Measurements from ENCODE around the gene DNAI7.

The DNAI7 gene

DNA sequence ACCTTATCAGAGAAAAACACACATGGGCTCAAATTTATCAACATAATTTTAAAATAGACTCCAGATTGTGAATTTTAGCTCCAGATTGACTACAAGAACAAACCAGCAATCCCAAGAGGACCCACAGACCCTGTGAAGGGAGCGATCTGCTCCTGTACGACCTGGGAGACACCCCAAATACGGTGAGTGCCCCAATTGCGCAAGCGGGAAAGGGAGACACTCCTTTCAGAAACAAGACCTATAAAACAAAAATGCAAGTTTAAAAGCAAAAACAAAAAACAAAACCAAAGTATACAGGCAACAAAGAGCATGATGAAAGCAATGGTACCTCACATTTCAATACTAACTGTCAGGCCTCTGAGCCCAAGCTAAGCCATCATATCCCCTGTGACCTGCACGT, 32.1 kb downstream of the DNAI7 start:
- DNase-seq, result no peak

- DNase-seq, result no peak
These were observed 38.9 kb downstream of the DNAI7 start for GRCh38 chr12:25156061-25156460.

DNA sequence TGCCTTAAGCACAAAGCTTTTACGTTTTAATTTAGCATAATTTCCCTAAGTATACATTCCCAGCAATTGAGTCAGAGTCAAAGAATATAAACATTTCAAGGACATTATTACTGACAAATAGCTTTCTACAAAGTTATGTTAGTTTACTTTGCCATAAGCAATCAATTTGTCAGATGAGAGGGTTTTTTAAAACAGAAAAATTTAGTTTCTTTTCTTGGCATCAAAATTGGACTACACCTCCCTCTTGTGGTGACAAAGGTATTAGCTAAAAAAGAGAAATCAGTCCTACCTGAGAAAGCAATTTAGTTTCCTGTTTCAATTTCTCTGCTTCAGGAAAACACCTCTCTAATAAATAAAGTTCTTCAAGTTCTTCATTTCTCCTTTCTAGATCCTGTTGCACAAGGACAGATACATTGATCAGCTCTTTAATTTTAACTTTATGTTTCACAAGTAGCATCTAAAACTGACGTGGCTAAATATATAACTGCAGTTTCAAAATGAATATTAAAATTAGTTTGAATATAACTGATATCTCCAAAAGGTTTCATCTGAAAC, 39.9 kb downstream of the DNAI7 start:
- DNase-seq, result no peak

DNA sequence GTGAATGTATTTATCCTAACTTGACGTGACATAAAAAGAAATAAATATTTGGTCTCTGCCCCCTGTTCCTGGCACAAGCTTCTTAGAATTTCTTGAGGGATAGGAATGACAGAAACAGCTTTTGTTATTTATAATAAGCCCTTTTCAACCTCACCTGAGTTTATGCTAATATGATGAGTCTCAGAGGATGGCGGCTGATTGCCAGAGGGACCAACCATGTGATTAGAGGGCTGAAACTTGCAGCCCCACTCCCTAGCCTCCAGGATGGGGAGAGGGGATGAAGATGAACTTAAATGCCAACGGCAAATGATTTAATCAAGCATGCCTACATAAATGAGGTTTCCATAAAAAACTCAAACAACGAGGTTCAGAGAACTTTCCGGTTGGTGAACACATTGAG, 42.9 kb downstream of the DNAI7 start:
- DNase-seq, result no peak

GRCh38 chr12:25151476-25151875, 43.5 kb downstream of the DNAI7 start:
- no peak for DNase-seq

- DNase-seq, result no peak
These were observed 48.3 kb downstream of the DNAI7 start for GRCh38 chr12:25146686-25147085.

DNA sequence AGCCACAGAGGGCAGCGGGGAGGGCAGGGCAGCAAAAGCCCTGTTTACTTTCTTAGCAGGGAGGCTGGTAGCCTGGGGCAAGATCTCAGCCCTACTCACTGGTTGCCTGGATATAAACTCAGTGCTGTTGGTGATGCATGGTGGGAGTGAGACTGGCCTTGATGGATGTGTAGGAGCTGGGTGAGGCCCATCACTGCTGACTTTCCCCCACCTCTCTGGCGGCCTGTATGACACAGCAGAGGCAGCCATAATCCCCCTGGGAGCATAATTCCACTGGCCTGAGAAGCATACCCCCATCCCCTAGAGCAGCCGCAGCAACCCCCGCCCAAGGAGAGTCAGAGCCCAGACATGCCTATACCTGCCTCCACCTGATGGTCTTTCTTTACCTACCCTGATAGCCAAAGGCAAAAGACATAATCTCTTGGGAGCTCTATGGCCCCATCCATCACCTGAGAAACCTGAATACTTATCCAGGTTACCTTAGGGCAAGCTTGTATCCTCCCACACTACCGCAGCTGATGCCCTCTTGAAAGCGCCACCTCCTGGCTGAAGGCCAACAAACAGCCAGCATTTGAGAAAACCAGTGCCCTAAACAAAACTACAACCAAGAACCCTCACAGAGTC, 59.3 kb downstream of the DNAI7 start:
- no peak for DNase-seq

DNA sequence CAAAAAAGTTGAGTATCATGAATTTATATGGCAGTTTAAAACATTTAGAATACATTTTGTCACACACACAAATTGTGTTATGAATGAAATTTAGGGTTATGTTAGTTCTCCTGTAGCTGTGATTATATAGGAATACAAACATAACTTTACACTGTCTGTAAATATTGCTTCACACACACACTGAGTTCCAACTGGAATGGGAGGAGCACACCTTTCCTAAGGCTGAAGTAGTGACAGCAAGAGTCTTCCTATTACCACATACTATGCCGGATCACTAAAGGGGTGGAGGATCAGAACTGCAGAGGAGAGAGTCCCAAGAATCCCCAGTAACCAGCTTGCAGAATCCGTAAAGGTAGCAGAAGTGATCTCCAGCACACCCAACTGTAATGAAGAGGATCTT, 63.7 kb downstream of the DNAI7 start:
- DNase-seq, result no peak

DNA sequence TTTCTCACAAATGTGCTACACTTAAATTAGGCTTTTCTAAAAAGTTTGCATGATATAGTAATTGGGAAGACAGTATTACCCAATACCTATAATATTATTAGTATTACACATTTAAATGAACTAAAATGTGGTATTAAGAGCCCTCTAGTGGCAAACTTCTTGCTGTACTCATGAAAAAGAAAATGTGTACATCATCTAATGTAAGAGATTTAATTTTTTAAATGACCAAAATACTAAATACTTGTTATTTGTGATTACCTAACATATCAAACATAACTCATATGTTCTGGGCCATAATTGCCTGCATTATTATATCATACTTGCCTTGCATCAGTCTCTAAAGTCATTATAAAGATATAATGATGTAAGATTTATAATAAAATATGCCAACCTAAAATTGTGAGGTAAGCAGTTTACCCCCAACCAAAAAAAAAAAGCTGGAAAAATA, 64.2 kb downstream of the DNAI7 start:
- no peak for DNase-seq

- DNase-seq, result no peak
These were observed 68.2 kb downstream of the DNAI7 start for GRCh38 chr12:25126746-25127145.

DNA sequence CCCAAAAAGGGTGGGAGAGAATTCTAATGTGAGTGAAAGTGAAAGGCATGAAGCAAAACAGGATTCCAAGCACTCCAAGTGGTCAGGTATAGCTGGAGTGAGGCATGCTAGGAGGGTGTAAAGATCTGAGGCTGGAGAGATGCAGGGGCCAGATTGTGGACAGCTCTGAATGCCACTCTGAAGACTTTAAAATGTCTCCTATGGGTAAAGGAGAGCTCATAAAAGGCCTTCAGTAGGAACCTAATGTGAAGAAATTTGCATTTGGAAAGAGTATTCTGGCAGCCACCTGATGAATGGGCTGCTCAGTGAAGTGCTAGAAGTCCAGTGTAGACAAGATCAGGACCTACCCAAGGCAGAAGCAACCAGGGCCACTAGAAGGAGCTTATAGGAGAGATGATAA, 68.9 kb downstream of the DNAI7 start:
- no peak for DNase-seq

- DNase-seq, result no peak
These were observed 70.5 kb downstream of the DNAI7 start for GRCh38 chr12:25124493-25124892.

GRCh38 chr12:25123126-25123525, 71.8 kb downstream of the DNAI7 start:
- no peak for DNase-seq

DNA sequence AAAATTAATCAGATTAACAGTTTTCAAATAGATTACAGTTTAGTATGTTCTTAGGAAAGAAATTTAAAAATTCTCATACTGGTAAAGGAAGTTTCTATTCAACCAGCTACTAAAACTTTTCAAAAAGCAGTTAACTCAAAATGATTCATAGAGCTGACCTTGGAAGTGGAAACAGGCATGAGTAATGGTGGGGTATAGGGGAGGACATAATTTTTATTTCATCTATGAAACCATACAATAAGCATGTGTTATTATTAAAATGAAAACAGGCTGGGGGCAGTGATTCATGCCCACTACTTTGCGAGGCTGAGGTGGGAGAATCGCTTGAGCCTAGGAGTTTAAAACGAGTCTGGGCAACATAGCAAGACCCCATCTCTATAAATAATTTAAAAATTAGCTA, 73.0 kb downstream of the DNAI7 start:
- no peak for DNase-seq

DNA sequence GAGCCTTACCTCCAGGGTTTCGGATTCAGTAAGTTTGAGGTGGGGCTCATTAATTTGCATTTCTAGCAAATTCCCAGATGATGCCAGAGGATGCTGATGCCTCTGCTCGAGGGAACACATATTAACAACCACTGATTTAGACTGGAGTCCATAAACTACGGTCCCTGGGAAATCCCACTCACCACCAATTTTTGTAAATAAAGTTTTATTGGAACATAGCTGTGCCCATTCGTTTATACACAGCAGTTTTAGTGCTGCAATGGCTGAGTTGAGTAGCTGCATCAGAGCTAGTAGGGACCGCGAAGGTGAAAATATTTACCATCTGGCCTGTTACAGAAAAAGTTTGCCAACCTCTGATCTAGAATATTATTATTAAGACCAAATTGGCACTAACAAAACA, 73.8 kb downstream of the DNAI7 start:
- no peak for DNase-seq

DNA sequence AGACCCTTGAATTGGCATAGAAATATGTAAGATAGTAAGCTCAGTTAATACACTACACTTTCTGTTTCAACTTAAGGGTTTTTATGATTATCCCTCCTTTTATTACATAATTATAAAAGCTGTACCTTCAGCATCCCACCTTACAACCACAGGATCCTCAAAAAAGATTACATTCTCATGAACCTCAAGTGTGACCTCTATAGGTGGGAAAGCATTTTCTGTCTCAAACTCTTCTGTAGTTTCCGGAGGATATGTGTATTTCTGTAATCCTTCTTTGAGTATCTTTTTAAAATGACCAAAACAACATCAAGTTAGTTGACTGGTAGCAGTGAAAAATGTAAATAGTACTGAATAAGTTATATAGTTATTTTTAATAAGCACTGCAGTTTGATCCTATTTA, 75.9 kb downstream of the DNAI7 start:
- DNase-seq, result no peak

GRCh38 chr12:25115677-25116076, 79.3 kb downstream of the DNAI7 start:
- no peak for DNase-seq

DNA sequence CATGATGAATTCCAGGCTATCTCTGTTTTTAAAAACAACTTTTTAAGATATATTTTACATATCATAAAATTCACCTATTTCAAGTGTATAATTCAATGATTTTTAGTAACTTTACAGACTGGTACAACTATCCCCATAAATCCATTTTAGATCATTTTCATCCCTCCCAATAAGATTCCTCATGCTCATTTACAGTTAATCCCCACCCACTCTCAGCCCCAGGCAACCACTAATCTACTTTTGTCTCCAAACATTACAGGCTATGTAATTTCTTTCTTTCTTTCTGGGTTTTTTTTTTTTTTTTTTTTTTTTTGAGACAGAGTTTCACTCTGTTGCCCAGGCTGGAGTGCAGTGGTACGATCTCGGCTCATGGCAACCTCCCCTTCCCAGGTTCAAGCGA, 81.3 kb downstream of the DNAI7 start:
- no peak for DNase-seq

- DNase-seq, result no peak
These were observed 84.7 kb downstream of the DNAI7 start for GRCh38 chr12:25110260-25110659.

- no peak for DNase-seq
These were observed 87.0 kb downstream of the DNAI7 start for GRCh38 chr12:25107920-25108319.

DNA sequence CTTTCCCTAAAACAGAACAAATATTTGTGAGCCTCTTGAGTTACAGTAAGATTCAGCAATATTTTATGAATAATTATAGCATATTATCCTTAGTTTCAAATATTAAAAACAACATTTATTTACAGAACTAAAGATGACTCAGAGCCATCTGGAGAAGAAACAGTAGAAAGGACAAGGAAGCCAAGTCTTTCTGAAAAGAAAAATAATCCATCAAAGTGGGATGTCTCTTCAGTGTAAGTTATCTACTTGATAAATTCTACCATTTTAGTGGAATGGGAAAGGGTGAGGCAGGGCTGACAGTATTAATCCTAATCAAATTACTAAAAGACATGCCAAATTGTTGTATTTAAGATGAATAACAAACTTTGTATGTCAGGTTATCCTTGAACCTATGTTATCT, 88.1 kb downstream of the DNAI7 start:
- DNase-seq, result no peak

- DNase-seq, result no peak
These were observed 92.6 kb downstream of the DNAI7 start for GRCh38 chr12:25102402-25102801.

DNA sequence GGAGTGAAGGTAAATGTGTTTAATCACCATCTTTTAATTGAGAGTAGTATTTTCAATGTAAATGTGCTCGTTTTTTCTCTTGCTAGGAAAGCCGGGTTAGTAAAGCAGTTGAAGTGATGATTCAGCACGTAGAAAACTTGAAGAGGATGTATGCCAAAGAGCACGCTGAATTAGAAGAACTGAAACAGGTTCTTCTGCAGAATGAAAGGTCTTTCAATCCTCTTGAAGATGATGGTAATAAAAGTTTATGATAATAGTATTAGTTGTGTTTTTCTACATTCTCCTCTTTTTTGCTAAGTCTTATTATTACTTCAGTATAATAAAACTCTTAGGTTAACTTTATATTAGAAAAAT, 93.9 kb downstream of the DNAI7 start:
- no peak for DNase-seq

DNA sequence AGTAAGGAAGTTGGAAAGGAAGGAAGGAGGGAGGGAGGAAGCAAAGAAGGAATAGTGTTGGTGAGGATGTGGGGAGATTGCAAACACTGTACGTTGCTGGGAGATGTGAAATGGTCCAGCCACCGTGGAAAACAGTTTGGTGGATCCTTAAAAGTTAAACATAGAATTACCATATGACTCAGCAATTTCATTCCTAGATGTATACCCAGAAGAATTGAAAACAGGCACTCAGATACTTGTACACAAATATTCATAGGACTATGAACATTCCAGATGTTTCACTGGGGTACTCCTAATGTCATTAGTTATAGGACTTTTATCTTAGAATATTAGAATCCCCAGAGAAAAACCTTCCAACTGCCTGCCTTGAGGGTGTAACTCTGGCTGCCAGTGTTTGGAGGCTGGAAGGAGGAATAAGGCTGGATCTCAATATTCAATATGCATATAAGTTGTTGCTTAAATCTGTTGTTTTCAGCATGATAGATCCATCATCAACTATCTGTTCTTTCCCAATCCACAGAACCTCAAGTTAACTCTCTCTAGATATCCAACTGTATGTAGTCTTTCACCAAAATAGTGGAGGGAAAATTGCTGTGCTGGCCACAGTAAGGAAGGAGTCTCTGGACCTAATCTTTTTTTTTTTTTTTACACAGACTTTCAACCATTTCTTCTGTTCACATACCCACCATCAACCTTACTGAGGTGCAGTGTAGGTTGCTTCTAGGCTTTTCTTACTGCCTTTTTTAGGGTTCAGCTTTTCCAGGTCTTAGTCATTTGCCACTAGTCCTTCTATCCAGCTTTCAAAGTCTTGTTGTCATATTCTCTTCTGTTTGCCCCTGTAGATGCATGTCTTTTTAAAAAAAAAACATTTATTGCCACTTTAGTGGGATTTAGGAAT, 94.5 kb downstream of the DNAI7 start:
- DNase-seq, result no peak
